NT2/D1 (cell line): ENCODE measurements around the gene LGI2.

Experiments used
- YY1 ChIP-seq: IDR thresholded peaks from 2 replicates; pipeline ENCODE4 v1.6.1; 2011; ENCODE audit not compliant: insufficient read length, insufficient read depth
- ZNF274 ChIP-seq: IDR thresholded peaks from 2 replicates; pipeline ENCODE4 v1.6.1; 2011; ENCODE audit warnings: mild to moderate bottlenecking, low read depth, low read length

- TF ChIP-seq YY1 (no peak), ZNF274 (no peak)
Measured at GRCh38 chr4:25021216-25021615, 9.5 kb downstream of the LGI2 start.
